Gastrocnemius medialis (tissue), 4 donors: ENCODE measurements around the gene C5orf52. TPM values are rescaled to one million over a fixed set of nuclear protein-coding genes. Genes with fewer than 3 reads are reported as not detected.
"Not testable (repeated sequence)": the region's sequence is repeated elsewhere in the genome, so short reads cannot be mapped to it uniquely, and the experiment has no call there.

ENCODE experiments used
- ATAC-seq, 2 donors: fragments of 150-250 bp; one replicate each; pipeline ENCODE4 v1.9.1; 2016
- DNase-seq, 2 donors: peaks; one replicate each; pipeline ENCODE4 v3.0.0-alpha.2; 2019
- H3K27ac ChIP-seq, 4 donors: fragments of 200-600 bp; sonication (generic); 1 replicate in 1 of 4; 2 replicates in 3 of 4; pipeline ENCODE4 v1.5.1; 2016 to 2018; ENCODE audit warnings: mild to moderate bottlenecking in 2 of 4, moderate library complexity in 1 of 4
- H3K27me3 ChIP-seq, 3 donors: fragments of 200-600 bp; sonication (generic) in 2 of 3; 1 replicate in 1 of 3; 2 replicates in 2 of 3; pipeline versions ENCODE4 v1.5.1 to v1.6.0; 2016 to 2019; ENCODE audit warnings: mild to moderate bottlenecking in 1 of 3, moderate library complexity in 1 of 3
- H3K36me3 ChIP-seq, 2 donors: fragments of 200-600 bp; sonication (generic) in 1 of 2; one replicate each; pipeline ENCODE4 v1.5.1; 2017 to 2018
- H3K4me1 ChIP-seq, 2 donors: fragments of 200-600 bp; sonication (generic) in 1 of 2; one replicate each; pipeline ENCODE4 v1.5.1; 2016 to 2017; ENCODE audit warnings: mild to moderate bottlenecking in 2 of 2
- H3K4me3 ChIP-seq, 4 donors: fragments of 200-600 bp; sonication (generic) in 3 of 4; 1 replicate in 1 of 4; 2 replicates in 3 of 4; pipeline ENCODE4 v1.5.1; 2016 to 2019; ENCODE audit warnings: mild to moderate bottlenecking in 2 of 4
- H3K9me3 ChIP-seq, 3 donors: fragments of 200-600 bp; sonication (generic) in 2 of 3; 1 replicate in 1 of 3; 2 replicates in 2 of 3; pipeline ENCODE4 v1.5.1; 2016 to 2019
- CTCF ChIP-seq, 5 experiments: fragments of 450-650 bp in 3 of 5; fragments of 200-600 bp in 2 of 5; sonication (generic) in 2 of 5; IDR thresholded peaks in 4 of 5; conservative IDR thresholded peaks in 1 of 5; 1 replicate in 4 of 5; 2 replicates in 1 of 5; pipeline ENCODE4 v1.5.1; 2016 to 2019; ENCODE audit warnings: antibody characterized with exemption in 5 of 5, mild to moderate bottlenecking in 3 of 5, moderate library complexity in 3 of 5
- POLR2A ChIP-seq, 2 donors: fragments of 450-650 bp; IDR thresholded peaks; one replicate each; pipeline ENCODE4 v1.6.1; 2017; ENCODE audit warnings: antibody characterized with exemption in 2 of 2, mild to moderate bottlenecking in 2 of 2, moderate library complexity in 2 of 2
- in situ Hi-C, 4 donors: fragments of 200-750 bp; cut with MboI; loops; one replicate each; pipeline versions ENCODE4 v1.15.0 to v1.8.0; 2017; ENCODE audit warnings: low sequenced_read_pairs in 4 of 4
- intact Hi-C: fragments of 100-400 bp; cut with DNase I; formaldehyde crosslinking; loops from one replicate; pipeline ENCODE4 v1.15.1; 2023; ENCODE audit warnings: low total_unique reads
- total RNA-seq, 4 donors: library from RNA; depleted of rRNA; stranded (reverse); fragments of >200 nt; gene quantifications; one replicate each; pipeline versions ENCODE4 v1.1.0 to v1.2.3, GENCODE V29; 2016

The C5orf52 gene
- total RNA-seq, 4 donors from 2014 or later, result not detected

GRCh38 chr5:157672976-157673375 is 1.6 kb downstream of the C5orf52 start:
- H3K27me3 ChIP-seq, result peaks cover 11 to 24% (median 16%) of the 10 kb centered on the region in 3 donors
- no peak overlapping the region for H3K27ac ChIP-seq
- DNase-seq (no peak), ATAC-seq (no peak)
- in situ Hi-C loops (no loop called here), intact Hi-C loops (no loop called here)
- no peaks in the 10 kb centered on the region for H3K36me3 ChIP-seq
- TF ChIP-seq CTCF (IDR thresholded peaks at IDR 0.05 in 4 of 5, conservative IDR thresholded peaks at IDR 0.05 in 1 of 5), result no peak
- no peak for TF ChIP-seq POLR2A (IDR thresholded peaks at IDR 0.05)
- no peaks in the 10 kb centered on the region for H3K4me1 ChIP-seq
- no peak overlapping the region for H3K4me3 ChIP-seq
- no peaks in the 10 kb centered on the region for H3K9me3 ChIP-seq

GRCh38 chr5:157674351-157674750 is 3.0 kb downstream of the C5orf52 start:
- H3K4me3 ChIP-seq, H3K9me3 ChIP-seq, H3K36me3 ChIP-seq, ATAC-seq, H3K4me1 ChIP-seq, DNase-seq, intact Hi-C loops, in situ Hi-C loops, H3K27ac ChIP-seq: not testable (repeated sequence)
- H3K27me3 ChIP-seq, result peaks cover 11 to 24% (median 16%) of the 10 kb centered on the region in 3 donors

- H3K27me3 ChIP-seq, result no peaks in the 10 kb centered on the region
- DNase-seq, result no peak
- intact Hi-C loops (no loop called here), in situ Hi-C loops (no loop called here)
- no peak for ATAC-seq
- H3K4me1 ChIP-seq, result no peaks in the 10 kb centered on the region
- no peaks in the 10 kb centered on the region for H3K9me3 ChIP-seq
- H3K36me3 ChIP-seq, result no peaks in the 10 kb centered on the region
- H3K27ac ChIP-seq, result no peak overlapping the region
- TF ChIP-seq POLR2A (IDR thresholded peaks at IDR 0.05) (no peak), CTCF (IDR thresholded peaks at IDR 0.05 in 4 of 5, conservative IDR thresholded peaks at IDR 0.05 in 1 of 5) (no peak)
- no peak overlapping the region for H3K4me3 ChIP-seq
Measured at GRCh38 chr5:157677931-157678330, 6.6 kb downstream of the C5orf52 start.

- TF ChIP-seq CTCF (IDR thresholded peaks at IDR 0.05 in 4 of 5, conservative IDR thresholded peaks at IDR 0.05 in 1 of 5) (no peak), POLR2A (IDR thresholded peaks at IDR 0.05) (no peak)
- no peaks in the 10 kb centered on the region for H3K36me3 ChIP-seq
- ATAC-seq (no peak), DNase-seq (no peak)
- H3K4me3 ChIP-seq, result no peak overlapping the region
- in situ Hi-C loops (no loop called here), intact Hi-C loops (no loop called here)
- H3K27me3 ChIP-seq, result no peaks in the 10 kb centered on the region
- no peak overlapping the region for H3K27ac ChIP-seq
- no peaks in the 10 kb centered on the region for H3K9me3 ChIP-seq
- H3K4me1 ChIP-seq, result no peaks in the 10 kb centered on the region
Measured at GRCh38 chr5:157679801-157680200, 8.5 kb downstream of the C5orf52 start.

GRCh38 chr5:157680239-157680638 is 8.9 kb downstream of the C5orf52 start:
- ATAC-seq (no peak), DNase-seq (no peak)
- Histone ChIP-seq H3K4me3 (no peak overlapping the region), H3K27ac (no peak overlapping the region), H3K4me1 (no peaks in the 10 kb centered on the region), H3K9me3 (no peaks in the 10 kb centered on the region), H3K36me3 (no peaks in the 10 kb centered on the region), H3K27me3 (no peaks in the 10 kb centered on the region)
- TF ChIP-seq CTCF (IDR thresholded peaks at IDR 0.05 in 4 of 5, conservative IDR thresholded peaks at IDR 0.05 in 1 of 5), result no peak
- TF ChIP-seq POLR2A (IDR thresholded peaks at IDR 0.05), result no peak
- intact Hi-C loops (no loop called here), in situ Hi-C loops (no loop called here)
